ENCODE measurements around the gene CXCL5. TPM values are rescaled to one million over a fixed set of nuclear protein-coding genes. Genes with fewer than 3 reads are reported as not detected.
"Not testable (repeated sequence)": the region's sequence is repeated elsewhere in the genome, so short reads cannot be mapped to it uniquely, and the experiment has no call there.

Gene CXCL5
- total RNA-seq, 1 donor from 2014 or later, result under 0.01 TPM

- not testable (repeated sequence) for H3K27ac ChIP-seq (ENCODE audit: low read depth, low read length); H3K9me3 ChIP-seq (ENCODE audit: control insufficient read depth in 3 of 3, low read length in 3 of 3); H3K4me1 ChIP-seq (ENCODE audit: control insufficient read depth in 3 of 3, insufficient read depth in 3 of 3, low read length in 3 of 3); H3K9ac ChIP-seq (ENCODE audit: low read depth in 1 of 3, low read length in 3 of 3); H3K27me3 ChIP-seq (ENCODE audit: control insufficient read depth in 3 of 3, insufficient read depth in 3 of 3, low read length in 3 of 3); H3K36me3 ChIP-seq (ENCODE audit: control insufficient read depth in 3 of 3, insufficient read depth in 3 of 3, low read length in 3 of 3); H3K4me3 ChIP-seq (ENCODE audit: low read length in 3 of 3)
Measured at GRCh38 chr4:73959041-73959440, 39.4 kb downstream of the CXCL5 start.

DNA sequence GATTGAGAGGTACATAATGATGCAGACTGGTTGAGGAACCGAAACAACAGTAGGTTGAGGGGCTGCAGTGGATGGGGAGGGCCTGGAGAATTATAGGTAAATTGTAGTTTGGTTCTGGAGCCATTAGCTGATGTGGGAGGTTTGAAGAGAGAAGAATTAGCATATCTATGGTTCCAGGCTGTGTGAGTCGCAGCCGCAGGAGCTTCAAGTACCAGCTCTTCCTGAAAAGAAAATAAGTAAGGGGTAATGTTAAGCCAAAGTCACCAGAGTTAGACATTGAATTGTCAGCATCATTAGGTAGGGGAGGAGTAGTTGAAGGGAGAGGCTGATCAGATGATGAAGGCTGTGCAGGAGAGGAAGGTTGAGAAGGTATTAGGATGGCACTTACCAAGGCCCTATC, 46.1 kb downstream of the CXCL5 start:
- H3K4me1 ChIP-seq (ENCODE audit: control insufficient read depth in 3 of 3, insufficient read depth in 3 of 3, low read length in 3 of 3), result no peaks in the 10 kb centered on the region
- H3K27me3 ChIP-seq (ENCODE audit: control insufficient read depth in 3 of 3, insufficient read depth in 3 of 3, low read length in 3 of 3), result no peaks in the 10 kb centered on the region
- no peak overlapping the region for H3K27ac ChIP-seq (ENCODE audit: low read depth, low read length)
- H3K4me3 ChIP-seq (ENCODE audit: low read length in 3 of 3), result no peak overlapping the region
- no peaks in the 10 kb centered on the region for H3K9me3 ChIP-seq (ENCODE audit: control insufficient read depth in 3 of 3, low read length in 3 of 3)
- no peak overlapping the region for H3K9ac ChIP-seq (ENCODE audit: low read depth in 1 of 3, low read length in 3 of 3)
- H3K36me3 ChIP-seq (ENCODE audit: control insufficient read depth in 3 of 3, insufficient read depth in 3 of 3, low read length in 3 of 3), result no peaks in the 10 kb centered on the region

- not testable (repeated sequence) for H3K4me3 ChIP-seq (ENCODE audit: low read length in 3 of 3); H3K36me3 ChIP-seq (ENCODE audit: control insufficient read depth in 3 of 3, insufficient read depth in 3 of 3, low read length in 3 of 3); H3K27ac ChIP-seq (ENCODE audit: low read depth, low read length); H3K4me1 ChIP-seq (ENCODE audit: control insufficient read depth in 3 of 3, insufficient read depth in 3 of 3, low read length in 3 of 3); H3K27me3 ChIP-seq (ENCODE audit: control insufficient read depth in 3 of 3, insufficient read depth in 3 of 3, low read length in 3 of 3); H3K9me3 ChIP-seq (ENCODE audit: control insufficient read depth in 3 of 3, low read length in 3 of 3); H3K9ac ChIP-seq (ENCODE audit: low read depth in 1 of 3, low read length in 3 of 3)
Measured at GRCh38 chr4:73950376-73950920, 48.0 kb downstream of the CXCL5 start.

- Histone ChIP-seq H3K27me3 (ENCODE audit: control insufficient read depth in 3 of 3, insufficient read depth in 3 of 3, low read length in 3 of 3) (peaks cover 7 to 17% (median 10%) of the 10 kb centered on the region in 3 donors), H3K9ac (ENCODE audit: low read depth in 1 of 3, low read length in 3 of 3) (no peak overlapping the region)
Measured at GRCh38 chr4:73948990-73949706, 49.3 kb downstream of the CXCL5 start.

GRCh38 chr4:73948291-73948690, 50.2 kb downstream of the CXCL5 start:
- H3K9me3 ChIP-seq (ENCODE audit: control insufficient read depth in 3 of 3, low read length in 3 of 3), result no peaks in the 10 kb centered on the region
- H3K27me3 ChIP-seq (ENCODE audit: control insufficient read depth in 3 of 3, insufficient read depth in 3 of 3, low read length in 3 of 3), result peaks cover 11 to 25% (median 17%) of the 10 kb centered on the region in 3 donors
- H3K27ac ChIP-seq (ENCODE audit: low read depth, low read length), result no peak overlapping the region
- H3K4me1 ChIP-seq (ENCODE audit: control insufficient read depth in 3 of 3, insufficient read depth in 3 of 3, low read length in 3 of 3), result peaks cover 0 to 9% (median 0%) of the 10 kb centered on the region in 3 donors
- no peak overlapping the region for H3K9ac ChIP-seq (ENCODE audit: low read depth in 1 of 3, low read length in 3 of 3)
- no peaks in the 10 kb centered on the region for H3K36me3 ChIP-seq (ENCODE audit: control insufficient read depth in 3 of 3, insufficient read depth in 3 of 3, low read length in 3 of 3)
- no peak overlapping the region for H3K4me3 ChIP-seq (ENCODE audit: low read length in 3 of 3)

More at GRCh38 chr4:73948990-73949706, 49.3 kb downstream of the CXCL5 start:
- H3K4me1 ChIP-seq (ENCODE audit: control insufficient read depth in 3 of 3, insufficient read depth in 3 of 3, low read length in 3 of 3), result peaks cover 0 to 9% (median 0%) of the 10 kb centered on the region in 3 donors
- H3K27ac ChIP-seq (ENCODE audit: low read depth, low read length), result no peak overlapping the region
- no peaks in the 10 kb centered on the region for H3K36me3 ChIP-seq (ENCODE audit: control insufficient read depth in 3 of 3, insufficient read depth in 3 of 3, low read length in 3 of 3)
- no peaks in the 10 kb centered on the region for H3K9me3 ChIP-seq (ENCODE audit: control insufficient read depth in 3 of 3, low read length in 3 of 3)
- no peak overlapping the region for H3K4me3 ChIP-seq (ENCODE audit: low read length in 3 of 3)

GRCh38 chr4:73947239-73947985, 51.1 kb downstream of the CXCL5 start:
- peaks cover 0 to 9% (median 0%) of the 10 kb centered on the region in 3 donors for H3K4me1 ChIP-seq (ENCODE audit: control insufficient read depth in 3 of 3, insufficient read depth in 3 of 3, low read length in 3 of 3)
- no peak overlapping the region for H3K4me3 ChIP-seq (ENCODE audit: low read length in 3 of 3)
- no peak overlapping the region for H3K27ac ChIP-seq (ENCODE audit: low read depth, low read length)
- H3K9ac ChIP-seq (ENCODE audit: low read depth in 1 of 3, low read length in 3 of 3), result no peak overlapping the region
- H3K36me3 ChIP-seq (ENCODE audit: control insufficient read depth in 3 of 3, insufficient read depth in 3 of 3, low read length in 3 of 3), result no peaks in the 10 kb centered on the region
- H3K27me3 ChIP-seq (ENCODE audit: control insufficient read depth in 3 of 3, insufficient read depth in 3 of 3, low read length in 3 of 3), result peaks cover 14 to 26% (median 19%) of the 10 kb centered on the region in 3 donors
- H3K9me3 ChIP-seq (ENCODE audit: control insufficient read depth in 3 of 3, low read length in 3 of 3), result no peaks in the 10 kb centered on the region

DNA sequence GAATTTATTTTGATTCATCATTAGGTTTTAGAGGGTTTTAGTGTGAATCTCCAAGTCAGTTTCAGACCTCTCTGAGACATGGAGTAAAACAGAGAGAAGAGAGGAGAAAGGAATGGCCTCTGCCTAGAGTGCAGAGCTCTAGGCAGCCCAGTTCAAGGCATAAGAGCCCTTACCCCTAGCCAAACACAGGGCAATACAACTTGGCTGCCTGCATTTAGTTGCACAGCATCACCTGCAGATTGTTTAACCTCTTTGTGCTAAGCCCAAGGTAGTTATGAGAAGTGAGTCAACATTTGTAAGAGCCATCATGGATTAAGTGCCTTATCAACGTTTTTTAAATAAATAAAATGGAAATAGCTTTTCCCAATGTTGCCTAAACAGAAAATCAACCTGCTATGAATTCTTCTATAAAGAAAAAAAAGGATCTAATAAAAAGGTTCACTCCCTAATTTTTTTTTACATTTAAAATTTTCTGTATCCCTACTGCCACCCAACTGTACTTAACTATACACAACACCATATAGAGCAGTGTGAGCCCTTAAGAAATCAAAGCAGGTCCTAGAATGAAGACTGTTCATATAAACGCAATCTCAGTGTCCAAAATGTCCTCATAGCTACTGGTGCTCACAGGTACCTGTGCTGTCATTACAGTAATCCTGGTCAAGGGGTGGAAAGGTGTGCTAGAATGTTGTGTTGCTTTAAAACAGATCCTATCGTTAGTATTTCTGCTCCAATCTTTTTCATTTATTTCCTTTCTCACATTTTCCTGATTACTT, 52.6 kb downstream of the CXCL5 start:
- no peak overlapping the region for H3K4me3 ChIP-seq (ENCODE audit: low read length in 3 of 3)
- peaks cover 14 to 32% (median 19%) of the 10 kb centered on the region in 3 donors for H3K27me3 ChIP-seq (ENCODE audit: control insufficient read depth in 3 of 3, insufficient read depth in 3 of 3, low read length in 3 of 3)
- no peak overlapping the region for H3K27ac ChIP-seq (ENCODE audit: low read depth, low read length)
- no peaks in the 10 kb centered on the region for H3K36me3 ChIP-seq (ENCODE audit: control insufficient read depth in 3 of 3, insufficient read depth in 3 of 3, low read length in 3 of 3)
- H3K4me1 ChIP-seq (ENCODE audit: control insufficient read depth in 3 of 3, insufficient read depth in 3 of 3, low read length in 3 of 3), result peaks cover 0 to 9% (median 0%) of the 10 kb centered on the region in 3 donors
- H3K9me3 ChIP-seq (ENCODE audit: control insufficient read depth in 3 of 3, low read length in 3 of 3), result no peaks in the 10 kb centered on the region
- H3K9ac ChIP-seq (ENCODE audit: low read depth in 1 of 3, low read length in 3 of 3), result no peak overlapping the region

Small RNAs within 50 kb of the gene (small RNA-seq; reads per million reads assigned to genes)
- gene RN7SL218P, result not detected

Other genes starting within 250 kb of the CXCL5 start
- not detected for gene CXCL6, start 162.0 kb downstream of the CXCL5 start, total RNA-seq
- gene PF4V1, start 145.4 kb downstream of the CXCL5 start, total RNA-seq, result not detected
- gene CXCL1, start 129.3 kb downstream of the CXCL5 start, total RNA-seq, result 0.52 TPM
- gene PF4, start 16.6 kb downstream of the CXCL5 start, total RNA-seq, result 4.7 TPM
- gene PPBP, start 10.5 kb downstream of the CXCL5 start, total RNA-seq, result 15.1 TPM
- not detected for gene CXCL3, start 40.0 kb upstream of the CXCL5 start, total RNA-seq
- gene CXCL2, start 100.5 kb upstream of the CXCL5 start, total RNA-seq, result 3.1 TPM
- gene MTHFD2L, start 159.4 kb upstream of the CXCL5 start, total RNA-seq, result 20.9 TPM

All from skeletal muscle tissue (tissue), 5 donors.